HG03432 (cell line): ENCODE results near the gene PTPRD.
A peak's percentile ranks its signal among the peaks of the same experiment; 100 is the strongest.

Source experiments
- ATAC-seq: cut with Tn5 transposase; IDR thresholded peaks from one replicate; pipeline ENCODE4 v1.9.1; 2021; ENCODE audit warnings: mild to moderate bottlenecking, moderate library complexity; ENCODE audit not compliant: unreplicated experiment

Gene PTPRD

GRCh38 chr9:9917400-9917799 lies 695.4 kb downstream of the PTPRD start:
- ATAC-seq: no peak

- no peak for ATAC-seq
Measured at GRCh38 chr9:9914174-9914573, 698.6 kb downstream of the PTPRD start.

- no peak for ATAC-seq
Measured at GRCh38 chr9:9913276-9913832, 699.4 kb downstream of the PTPRD start.

- peak; percentile 77 for ATAC-seq
Measured at GRCh38 chr9:9912459-9912858, 700.3 kb downstream of the PTPRD start.

GRCh38 chr9:9905736-9906135 lies 707.1 kb downstream of the PTPRD start:
- ATAC-seq: no peak

GRCh38 chr9:9904041-9904440 lies 708.8 kb downstream of the PTPRD start:
- ATAC-seq: no peak

- ATAC-seq: peak; percentile 54
Measured at GRCh38 chr9:9901624-9902023, 711.2 kb downstream of the PTPRD start.

GRCh38 chr9:9893837-9894236 lies 719.0 kb downstream of the PTPRD start:
- no peak for ATAC-seq

GRCh38 chr9:9892217-9892616 lies 720.6 kb downstream of the PTPRD start:
- peak; percentile 82 for ATAC-seq

- ATAC-seq: peak; percentile 65
Measured at GRCh38 chr9:9881692-9882091, 731.1 kb downstream of the PTPRD start.

GRCh38 chr9:9874270-9874669 lies 738.5 kb downstream of the PTPRD start:
- ATAC-seq: peak; percentile 62

GRCh38 chr9:9862235-9862810 lies 750.5 kb downstream of the PTPRD start:
- no peak for ATAC-seq

GRCh38 chr9:9855177-9856078 lies 757.4 kb downstream of the PTPRD start:
- no peak for ATAC-seq

- ATAC-seq: peak; percentile 40
Measured at GRCh38 chr9:9847750-9848149, 765.1 kb downstream of the PTPRD start.

- peak; percentile 89 for ATAC-seq
Measured at GRCh38 chr9:9846557-9846956, 766.2 kb downstream of the PTPRD start.

GRCh38 chr9:9820436-9820835 lies 792.4 kb downstream of the PTPRD start:
- no peak for ATAC-seq

- ATAC-seq: no peak
Measured at GRCh38 chr9:9819886-9820285, 792.9 kb downstream of the PTPRD start.

- ATAC-seq: peak; percentile 47
Measured at GRCh38 chr9:9817176-9817575, 795.6 kb downstream of the PTPRD start.

- no peak for ATAC-seq
Measured at GRCh38 chr9:9804109-9804508, 808.7 kb downstream of the PTPRD start.

- ATAC-seq: peak; percentile 75
Measured at GRCh38 chr9:9799287-9799686, 813.5 kb downstream of the PTPRD start.

GRCh38 chr9:9792144-9792857 lies 820.5 kb downstream of the PTPRD start:
- peak; percentile 61 for ATAC-seq
